Loucy (cell line): ENCODE results near the gene NIT2.

Experiments
- EZH2phosphoT487 ChIP-seq: fragments of 200-600 bp; IDR thresholded peaks from 2 replicates; pipeline ENCODE4 v1.6.1; 2018; ENCODE audit warnings: antibody characterized with exemption, mild to moderate bottlenecking, moderate library complexity, borderline replicate concordance
- TF ChIP-seq, protein P1 (sequence below): fragments of 200-600 bp; sonication (generic); conservative IDR thresholded peaks from 2 replicates; pipeline ENCODE4 v1.5.1; 2014; ENCODE audit warnings: mild to moderate bottlenecking, antibody characterized with exemption, low read length

- TF ChIP-seq, protein P1, sequence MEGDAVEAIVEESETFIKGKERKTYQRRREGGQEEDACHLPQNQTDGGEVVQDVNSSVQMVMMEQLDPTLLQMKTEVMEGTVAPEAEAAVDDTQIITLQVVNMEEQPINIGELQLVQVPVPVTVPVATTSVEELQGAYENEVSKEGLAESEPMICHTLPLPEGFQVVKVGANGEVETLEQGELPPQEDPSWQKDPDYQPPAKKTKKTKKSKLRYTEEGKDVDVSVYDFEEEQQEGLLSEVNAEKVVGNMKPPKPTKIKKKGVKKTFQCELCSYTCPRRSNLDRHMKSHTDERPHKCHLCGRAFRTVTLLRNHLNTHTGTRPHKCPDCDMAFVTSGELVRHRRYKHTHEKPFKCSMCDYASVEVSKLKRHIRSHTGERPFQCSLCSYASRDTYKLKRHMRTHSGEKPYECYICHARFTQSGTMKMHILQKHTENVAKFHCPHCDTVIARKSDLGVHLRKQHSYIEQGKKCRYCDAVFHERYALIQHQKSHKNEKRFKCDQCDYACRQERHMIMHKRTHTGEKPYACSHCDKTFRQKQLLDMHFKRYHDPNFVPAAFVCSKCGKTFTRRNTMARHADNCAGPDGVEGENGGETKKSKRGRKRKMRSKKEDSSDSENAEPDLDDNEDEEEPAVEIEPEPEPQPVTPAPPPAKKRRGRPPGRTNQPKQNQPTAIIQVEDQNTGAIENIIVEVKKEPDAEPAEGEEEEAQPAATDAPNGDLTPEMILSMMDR: no peak
- TF ChIP-seq EZH2phosphoT487: no peak
Observed at GRCh38 chr3:100338911-100339310, 4.4 kb downstream of the NIT2 start.
